IMR-90 (cell line): ENCODE results near the gene TRIO. TPM values are rescaled to one million over a fixed set of nuclear protein-coding genes. Genes with fewer than 3 reads are reported as not detected.

Experiments used
- ATAC-seq: fragments of 200-7000 bp; cut with Tn5 transposase; 2 replicates; pipeline ENCODE4 v1.9.1; 2020; ENCODE audit warnings: low read depth, mild to moderate bottlenecking, moderate library complexity
- BruUV-seq: library from RNA; stranded (reverse); fragments of 400-500 nt; replicated peaks from 2 replicates; lab custom pipeline; 2021; lab: Mats Ljungman, UMichigan
- CTCF ChIA-PET: fragments of 300-600 bp; formaldehyde crosslinking; extraction: SDS; loops from one replicate; lab custom pipeline; 2021; ENCODE audit warnings: antibody characterized with exemption; lab: Yijun Ruan, JAX
- POLR2A ChIA-PET: fragments of 300-600 bp; sonication (Branson Sonifier 250); formaldehyde crosslinking; loops from one replicate; lab custom pipeline; 2022; ENCODE audit warnings: antibody characterized with exemption; ENCODE audit not compliant: unreplicated experiment; lab: Charles Lee
- DNase-seq: peaks from one replicate; pipeline ENCODE4 v3.0.0; 2013
- H2AFZ ChIP-seq: replicated peaks from 2 replicates; pipeline ENCODE3; 2013; ENCODE audit warnings: low read length, mild to moderate bottlenecking; ENCODE audit not compliant: poor library complexity
- H2AK5ac ChIP-seq: 2 replicates; pipeline ENCODE4 v1.6.1; 2013; ENCODE audit warnings: low read depth, low read length, inconsistent platforms
- H2AK9ac ChIP-seq: replicated peaks from 2 replicates; pipeline ENCODE3; 2013; ENCODE audit warnings: mild to moderate bottlenecking, low read depth, low read length, moderate library complexity; ENCODE audit not compliant: poor library complexity
- H2BK120ac ChIP-seq: 2 replicates; pipeline ENCODE4 v1.6.1; 2013; ENCODE audit warnings: low read depth, low read length, inconsistent platforms
- H2BK15ac ChIP-seq: 3 replicates; pipeline ENCODE4 v1.6.1; 2013; ENCODE audit warnings: low read depth, low read length, inconsistent platforms
- H2BK20ac ChIP-seq: 2 replicates; pipeline ENCODE4 v1.6.1; 2013; ENCODE audit warnings: low read depth, mild to moderate bottlenecking, inconsistent platforms, low read length, moderate library complexity
- H2BK5ac ChIP-seq: 2 replicates; pipeline ENCODE4 v1.6.1; 2013; ENCODE audit warnings: mild to moderate bottlenecking, low read depth, low read length, inconsistent platforms; ENCODE audit not compliant: poor library complexity, severe bottlenecking
- H3K14ac ChIP-seq: replicated peaks from 2 replicates; pipeline ENCODE4 v1.6.1; 2013; ENCODE audit warnings: low read depth, low read length, inconsistent platforms
- H3K18ac ChIP-seq: 2 replicates; pipeline ENCODE4 v1.6.1; 2013; ENCODE audit warnings: low read depth, low read length, control low read depth
- H3K23ac ChIP-seq: 2 replicates; pipeline ENCODE4 v1.6.1; 2013; ENCODE audit warnings: low read depth, low read length, inconsistent platforms
- H3K27ac ChIP-seq: 2 replicates; pipeline ENCODE4 v1.5.1; 2013; ENCODE audit warnings: mild to moderate bottlenecking, control low read depth, low read length; ENCODE audit not compliant: insufficient read depth
- H3K27me3 ChIP-seq: 2 replicates; pipeline ENCODE4 v1.6.1; 2013; ENCODE audit warnings: low read length; ENCODE audit not compliant: control insufficient read depth, insufficient read depth
- H3K36me3 ChIP-seq: 2 replicates; pipeline ENCODE4 v1.6.1; 2013; ENCODE audit warnings: low read length, mixed read lengths; ENCODE audit not compliant: control insufficient read depth, insufficient read depth
- H3K4ac ChIP-seq: 2 replicates; pipeline ENCODE4 v1.6.1; 2013; ENCODE audit warnings: low read depth, low read length, inconsistent platforms
- H3K4me1 ChIP-seq: 2 replicates; pipeline ENCODE4 v1.6.1; 2013; ENCODE audit warnings: low read length, mixed read lengths; ENCODE audit not compliant: control insufficient read depth, insufficient read depth
- H3K4me2 ChIP-seq: 2 replicates; pipeline ENCODE4 v1.6.1; 2013; ENCODE audit warnings: low read depth, mild to moderate bottlenecking, control low read depth, low read length, moderate library complexity
- H3K4me3 ChIP-seq: 2 replicates; pipeline ENCODE4 v1.5.1; 2013; ENCODE audit warnings: low read depth, mild to moderate bottlenecking, control low read depth, low read length, moderate library complexity; ENCODE audit not compliant: insufficient read depth
- H3K56ac ChIP-seq: 2 replicates; pipeline ENCODE4 v1.6.1; 2013; ENCODE audit warnings: low read length, inconsistent platforms; ENCODE audit not compliant: insufficient read depth; ENCODE audit errors: extremely low read depth
- H3K79me1 ChIP-seq, 2 experiments: 2 replicates each; pipeline ENCODE4 v1.6.1; 2013; ENCODE audit warnings: low read length in 2 of 2, inconsistent platforms in 1 of 2, low read depth in 1 of 2
- H3K9ac ChIP-seq: 2 replicates; pipeline ENCODE4 v1.6.1; 2013; ENCODE audit warnings: low read depth, low read length, control low read depth
- H3K9me1 ChIP-seq: 2 replicates; pipeline ENCODE4 v1.6.1; 2013; ENCODE audit warnings: low read length, inconsistent platforms; ENCODE audit not compliant: insufficient read depth
- H3K9me3 ChIP-seq: 2 replicates; pipeline ENCODE4 v1.6.1; 2013; ENCODE audit warnings: low read length; ENCODE audit not compliant: control insufficient read depth, insufficient read depth
- H4K20me1 ChIP-seq: 2 replicates; pipeline ENCODE4 v1.6.1; 2013; ENCODE audit warnings: low read length, inconsistent platforms; ENCODE audit not compliant: insufficient read depth
- H4K5ac ChIP-seq: 2 replicates; pipeline ENCODE4 v1.6.1; 2013; ENCODE audit warnings: mild to moderate bottlenecking, low read depth, low read length, control low read depth
- H4K8ac ChIP-seq, 2 experiments: 2 replicates each; pipeline ENCODE4 v1.6.1; 2013; ENCODE audit warnings: low read depth in 2 of 2, low read length in 2 of 2, control low read depth in 1 of 2, inconsistent platforms in 1 of 2
- H4K91ac ChIP-seq: 2 replicates; pipeline ENCODE4 v1.6.1; 2013; ENCODE audit warnings: low read depth, low read length, inconsistent platforms; ENCODE audit not compliant: insufficient read depth
- BHLHE40 ChIP-seq: fragments of 150-350 bp; IDR thresholded peaks from 2 replicates; pipeline ENCODE4 v1.6.1; 2016; ENCODE audit warnings: mild to moderate bottlenecking, low read depth, low read length
- CHD1 ChIP-seq: IDR thresholded peaks from 2 replicates; pipeline ENCODE4 v1.6.1; 2012; ENCODE audit warnings: low read depth, low read length, improper control_type of control experiment
- FOS ChIP-seq: fragments of 150-350 bp; IDR thresholded peaks from 2 replicates; pipeline ENCODE4 v1.6.1; 2016; ENCODE audit warnings: low read depth, low read length
- MAFK ChIP-seq: IDR thresholded peaks from 2 replicates; pipeline ENCODE4 v1.6.1; 2012; ENCODE audit warnings: low read depth, low read length, improper control_type of control experiment
- POLR2A ChIP-seq: IDR thresholded peaks from 2 replicates; pipeline ENCODE4 v1.6.1; 2012; ENCODE audit warnings: mild to moderate bottlenecking, low read depth, low read length
- RCOR1 ChIP-seq: IDR thresholded peaks from 2 replicates; pipeline ENCODE4 v1.6.1; 2012; ENCODE audit warnings: mild to moderate bottlenecking, low read length, improper control_type of control experiment; ENCODE audit not compliant: insufficient replicate concordance
- WGBS, 2 experiments: methylation state at CpG; one replicate each; pipeline versions ENCODE4 v1.1.5 to v1.1.7; 2013; ENCODE audit warnings: missing lambda C conversion rate in 2 of 2; ENCODE audit not compliant: insufficient read length in 1 of 2; ENCODE audit errors: extremely low coverage in 2 of 2; 5-methylcytosine and 5-hydroxymethylcytosine counted together
- dilution Hi-C: fragments of 300-500 bp; cut with HindIII; formaldehyde crosslinking; loops from one replicate; pipeline ENCODE4 v1.14.3; 2018; ENCODE audit warnings: low sequenced_read_pairs; ENCODE audit not compliant: unreplicated experiment
- in situ Hi-C: fragments of 300-500 bp; cut with MboI; formaldehyde crosslinking; loops from 3 replicates; pipeline ENCODE4 v1.14.3; 2019; ENCODE audit warnings: low sequenced_read_pairs, inconsistent platforms, mixed read lengths
- intact Hi-C: fragments of 100-400 bp; cut with micrococcal nuclease; formaldehyde crosslinking; loops from 2 replicates; pipeline ENCODE4 v1.10.0; 2022
- polyA plus RNA-seq, 3 experiments: library from polyadenylated mRNA; depleted of rRNA; stranded (reverse); fragments of >200 nt; gene quantifications; 2 replicates each; pipeline ENCODE4 v1.2.3, GENCODE V29; 2012; ENCODE audit warnings: low replicate concordance in 1 of 3
- total RNA-seq: library from RNA; depleted of rRNA; stranded (reverse); fragments of >200 nt; gene quantifications from 2 replicates; pipeline ENCODE4 v1.2.3, GENCODE V29; 2012

TRIO gene
- total and polyA plus RNA-seq, 2 of the 4 experiments (the other 2 are of a cell fraction), result 206 to 522 TPM

DNA sequence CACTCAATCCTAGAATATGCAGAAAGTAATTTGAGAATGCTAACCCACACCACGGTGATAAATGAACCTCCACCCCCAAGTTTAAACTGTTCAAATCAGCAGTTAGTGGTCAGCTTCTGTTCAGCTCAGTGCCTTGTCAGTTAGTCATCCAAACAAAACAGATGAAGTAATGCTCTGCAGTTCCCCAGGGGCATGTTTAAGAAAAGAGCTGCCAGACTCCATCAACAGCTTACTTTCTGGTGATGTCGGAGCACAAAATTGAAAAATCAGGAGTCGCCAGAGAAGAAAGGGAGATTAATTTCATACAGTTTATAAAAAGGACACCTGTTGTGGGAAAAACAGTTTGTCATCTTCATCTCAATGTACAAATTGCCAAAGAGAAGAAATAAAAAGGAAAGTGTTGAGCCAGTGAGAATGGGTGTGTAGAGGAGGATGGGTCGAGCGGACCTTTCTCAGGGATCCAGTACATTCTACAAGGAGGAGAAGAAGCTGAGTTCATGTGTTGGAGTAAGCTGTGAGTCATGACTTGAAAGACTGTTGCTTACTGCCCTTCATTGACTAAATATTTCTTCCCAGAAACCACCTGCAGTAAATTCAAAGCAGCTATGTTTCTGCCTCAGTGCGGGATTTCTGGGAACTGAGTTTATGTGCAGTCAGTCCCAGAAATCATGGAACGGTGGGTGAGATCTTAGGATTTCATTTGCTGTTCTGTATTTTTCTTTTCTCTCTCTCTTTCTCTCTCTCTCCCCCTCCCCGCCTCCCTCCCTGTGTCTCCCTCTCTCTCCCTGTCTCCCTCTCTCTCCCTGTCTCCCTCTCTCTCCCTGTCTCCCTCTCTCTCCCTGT, 13.7 kb downstream of the TRIO start (continued):
- peak; percentile 6 for TF ChIP-seq RCOR1
- TF ChIP-seq BHLHE40, result peak; percentile 24; the same call in 1 of the 2 replicates
- TF ChIP-seq MAFK, result peak; percentile 76
- peak; percentile 75 for TF ChIP-seq FOS

DNA sequence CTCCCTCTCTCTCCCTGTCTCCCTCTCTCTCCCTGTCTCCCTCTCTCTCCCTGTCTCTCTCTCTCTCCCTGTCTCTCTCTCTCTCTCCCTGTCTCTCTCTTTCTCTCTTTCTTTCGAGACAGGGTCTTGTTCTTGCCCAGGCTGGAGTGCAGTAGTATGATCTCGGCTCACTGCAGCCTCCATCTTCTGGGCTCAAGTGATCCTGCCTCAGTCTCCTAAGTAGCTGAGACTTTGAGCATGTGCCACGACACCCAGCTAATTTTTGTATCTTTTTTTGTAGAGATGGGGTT, 14.3 kb downstream of the TRIO start:
- H3K4me1 ChIP-seq, result peaks cover 46% of the 10 kb centered on the region
- H3K9me3 ChIP-seq, result no peaks in the 10 kb centered on the region
- peak overlapping the region; percentile 62 for H3K14ac ChIP-seq
- peak overlapping the region; percentile 88 for H3K4me2 ChIP-seq
- H4K20me1 ChIP-seq, result peaks cover 91% of the 10 kb centered on the region
- H2AK9ac ChIP-seq, result no peak overlapping the region
- H2AK5ac ChIP-seq, result peak overlapping the region; percentile 68
- H3K36me3 ChIP-seq, result peaks cover 16% of the 10 kb centered on the region
- peak overlapping the region; percentile 84 for H4K5ac ChIP-seq
- peaks cover 0 to 25% of the 10 kb centered on the region in 2 experiments; a peak in 2 of 4 replicates for H3K79me1 ChIP-seq
- peak overlapping the region; percentile 38 for H3K4me3 ChIP-seq
- BruUV-seq, result no TSS peak
- peaks cover 26% of the 10 kb centered on the region for H3K9me1 ChIP-seq
- peak overlapping the region; percentile 84 for H3K4ac ChIP-seq
- in situ Hi-C loops (no loop called here), dilution Hi-C loops (no loop called here), intact Hi-C loops (loop anchor here (1.0 to 5.0 kb wide), 2 partner anchors 35 to 51 kb away; no protein-coding TSS in a partner anchor)
- H3K56ac ChIP-seq, result peak overlapping the region; percentile 78
- 72% methylated on average over 2 of the region's 3 CpGs; no CpG with 5 or more reads in 1 of the 2 experiments for WGBS, 2 experiments
- ChIA-PET CTCF (interaction anchor here (1.3 kb wide), 1 partner anchor 106 kb away, joined by 3 read pairs; no protein-coding TSS in a partner anchor), POLR2A (interaction anchor here (1.3 to 1.4 kb wide), 2 partner anchors 12 to 95 kb away, joined by 3 to 5 read pairs; no protein-coding TSS in a partner anchor)
- H3K27me3 ChIP-seq, result no peaks in the 10 kb centered on the region
- H4K8ac ChIP-seq, result peak overlapping the region; percentile 1 to 65
- H2AFZ ChIP-seq, result no peak overlapping the region
- ATAC-seq (no peak), DNase-seq (no peak)
- H2BK15ac ChIP-seq, result 0 out of 3 replicates have a peak overlapping the region, but pooled peaks have one; percentile 43
- H3K23ac ChIP-seq, result peak overlapping the region; percentile 66
- H4K91ac ChIP-seq, result peak overlapping the region; percentile 80
- peak overlapping the region; percentile 94 for H2BK5ac ChIP-seq
- H2BK20ac ChIP-seq, result peak overlapping the region; percentile 81; the same call in 1 of the 2 replicates
- peak overlapping the region; percentile 91 for H3K18ac ChIP-seq
- H2BK120ac ChIP-seq, result peak overlapping the region; percentile 88
- peak overlapping the region; percentile 96 for H3K27ac ChIP-seq
- peak overlapping the region; percentile 90 for H3K9ac ChIP-seq
- TF ChIP-seq CHD1, result no peak
- 0 out of 2 replicates have a peak, but pooled peaks have one; percentile 12 for TF ChIP-seq POLR2A
